GM21367 (cell line): Measurements from ENCODE around the gene NT5C2.
"Not testable (repeated sequence)": the region's sequence is repeated elsewhere in the genome, so short reads cannot be mapped to it uniquely, and the experiment has no call there.

Experiments used
- ATAC-seq: cut with Tn5 transposase; IDR thresholded peaks from one replicate; pipeline ENCODE4 v1.9.1; 2021; ENCODE audit not compliant: unreplicated experiment

NT5C2 gene

DNA sequence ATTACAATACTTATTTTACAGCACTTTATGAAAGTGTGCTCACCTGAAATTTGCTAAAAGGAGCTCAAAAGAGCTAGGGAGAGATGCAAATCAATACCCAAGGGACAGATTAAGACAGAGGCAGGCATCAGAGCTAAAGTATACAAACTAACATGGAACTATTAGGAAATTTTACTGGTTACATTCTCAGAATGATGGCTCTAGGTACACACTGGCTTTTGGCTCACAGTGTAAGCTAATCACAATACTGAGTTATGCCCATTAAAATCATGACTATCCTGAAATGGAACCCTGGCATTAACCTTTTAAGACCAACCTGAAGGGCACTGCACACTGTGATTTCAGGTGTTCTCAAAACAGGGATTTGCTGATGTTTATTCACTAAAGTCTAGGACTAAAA, 98.1 kb downstream of the NT5C2 start:
- no peak for ATAC-seq

DNA sequence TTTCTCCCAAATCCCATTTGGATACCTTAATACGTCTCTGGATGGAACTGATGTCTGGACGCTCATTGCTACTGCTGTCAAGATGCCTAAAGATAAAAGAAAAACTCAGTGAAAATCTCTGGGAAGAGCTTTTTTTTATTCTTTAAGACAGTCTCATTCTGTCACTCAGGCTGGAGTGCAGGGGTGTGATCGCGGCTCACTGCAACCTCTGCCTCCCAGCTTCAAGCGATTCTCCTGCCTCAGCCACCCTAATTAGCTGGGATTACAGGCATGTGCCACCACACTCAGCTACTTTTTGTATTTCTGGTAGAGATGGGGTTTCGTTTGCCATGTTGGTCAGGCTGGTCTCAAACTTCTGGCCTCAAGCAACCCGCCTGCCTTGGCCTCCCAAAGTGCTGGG, 102.2 kb downstream of the NT5C2 start:
- ATAC-seq, result no peak

DNA sequence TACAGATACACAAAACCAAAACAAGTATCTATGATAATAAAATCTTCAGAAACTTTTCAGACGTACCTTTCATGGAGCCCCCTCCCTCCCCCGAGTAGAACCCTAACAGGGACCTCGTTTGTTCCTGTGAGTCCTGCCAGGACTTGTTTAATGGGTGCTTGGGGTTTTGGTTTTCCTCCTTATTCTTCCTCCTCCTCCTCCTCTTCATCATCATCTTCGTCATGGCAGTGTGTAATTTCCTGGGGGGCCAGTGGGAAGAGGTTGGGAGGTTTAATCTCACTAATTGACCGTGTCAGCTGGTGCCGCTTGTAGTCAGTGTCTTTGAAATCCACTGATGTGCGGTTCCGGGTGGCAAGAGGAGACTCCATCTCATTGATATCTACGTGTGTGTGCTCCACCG, 103.6 kb downstream of the NT5C2 start:
- no peak for ATAC-seq

DNA sequence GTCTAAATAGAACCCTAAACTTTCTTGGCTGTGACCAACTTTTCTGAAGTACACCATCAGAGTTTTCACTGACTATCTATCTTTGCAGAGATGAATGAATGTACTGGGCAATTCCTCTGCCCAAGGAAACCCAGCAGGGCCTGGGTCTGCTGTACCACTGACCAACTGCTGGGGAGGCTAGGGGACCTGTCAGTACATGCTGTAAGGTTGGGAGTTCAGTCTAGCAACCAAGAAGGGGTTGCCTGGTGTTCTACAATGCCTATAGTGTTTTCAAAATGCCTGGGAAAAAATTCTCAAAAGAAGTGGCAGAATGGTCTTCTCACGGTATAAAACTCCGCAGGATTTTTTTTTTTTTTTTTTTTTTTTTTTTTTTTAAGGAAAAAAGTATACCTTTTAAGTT, 106.3 kb downstream of the NT5C2 start:
- ATAC-seq, result no peak

DNA sequence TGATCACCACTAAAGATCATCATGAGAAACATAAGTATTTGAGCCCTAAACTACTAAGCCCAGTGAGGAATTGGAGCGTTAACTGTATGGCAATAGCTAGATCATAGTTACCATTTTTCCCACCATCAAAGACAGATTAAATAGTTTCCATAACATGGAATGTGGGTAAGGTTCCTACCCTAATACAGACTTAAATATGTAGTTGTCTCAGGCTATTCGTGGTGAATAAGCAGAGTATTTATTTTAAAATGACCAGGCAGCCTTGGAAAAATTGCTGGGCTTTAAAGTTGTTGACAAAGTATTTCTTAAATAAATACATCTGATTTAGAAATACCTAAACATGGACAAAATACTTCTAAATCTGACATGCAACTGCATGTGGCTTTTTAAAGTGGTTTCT, 106.8 kb downstream of the NT5C2 start:
- ATAC-seq, result no peak

DNA sequence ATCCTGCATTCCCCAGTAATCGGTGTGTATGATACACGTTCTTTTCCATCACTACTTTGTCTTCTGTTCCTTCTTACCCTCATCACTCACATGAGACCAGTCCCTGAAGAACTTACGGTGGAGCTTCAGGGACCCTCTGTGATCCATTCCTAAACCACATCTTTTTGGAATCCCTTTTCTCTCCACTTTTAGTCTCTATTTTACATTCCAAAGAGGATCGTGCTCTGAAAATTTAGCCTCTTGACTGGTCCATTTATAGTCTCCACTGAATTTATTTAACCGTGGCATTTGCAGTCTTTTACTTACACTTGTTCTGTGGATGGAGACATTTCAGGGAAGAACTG, 109.1 kb downstream of the NT5C2 start:
- no peak for ATAC-seq

DNA sequence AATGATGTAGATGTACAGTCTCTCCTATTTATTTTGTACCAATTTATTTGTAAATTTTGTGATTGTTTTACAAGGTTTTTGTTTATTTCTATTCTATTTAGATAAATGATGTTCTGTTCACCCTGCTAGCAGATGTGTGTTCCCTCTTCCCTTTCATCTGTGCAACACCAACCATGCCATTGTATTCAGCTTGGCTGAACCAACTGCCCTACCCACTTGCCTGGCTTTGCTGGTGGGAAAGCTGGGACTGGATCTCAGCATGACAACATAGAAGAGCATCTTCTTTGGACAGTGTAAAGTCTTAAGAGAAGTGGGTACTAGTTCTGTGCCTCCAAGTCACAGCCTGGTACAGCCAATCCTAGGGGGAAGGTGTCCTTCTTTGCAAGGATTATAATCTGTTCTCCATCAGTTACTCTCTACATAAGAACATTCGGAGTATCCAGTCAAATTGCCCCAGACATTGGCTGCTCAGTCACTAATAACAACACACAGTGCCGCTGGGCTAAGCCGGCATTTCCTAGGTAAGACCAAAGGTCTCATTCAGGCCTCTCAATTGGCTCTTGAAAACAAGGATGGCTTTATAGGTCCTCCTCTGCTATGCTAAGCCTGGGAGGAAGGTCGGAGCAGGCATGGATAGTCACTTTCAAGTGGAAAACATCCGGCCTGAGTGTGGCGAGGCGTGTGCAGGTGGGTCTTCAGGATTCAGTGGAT, 109.7 kb downstream of the NT5C2 start:
- ATAC-seq, result no peak

DNA sequence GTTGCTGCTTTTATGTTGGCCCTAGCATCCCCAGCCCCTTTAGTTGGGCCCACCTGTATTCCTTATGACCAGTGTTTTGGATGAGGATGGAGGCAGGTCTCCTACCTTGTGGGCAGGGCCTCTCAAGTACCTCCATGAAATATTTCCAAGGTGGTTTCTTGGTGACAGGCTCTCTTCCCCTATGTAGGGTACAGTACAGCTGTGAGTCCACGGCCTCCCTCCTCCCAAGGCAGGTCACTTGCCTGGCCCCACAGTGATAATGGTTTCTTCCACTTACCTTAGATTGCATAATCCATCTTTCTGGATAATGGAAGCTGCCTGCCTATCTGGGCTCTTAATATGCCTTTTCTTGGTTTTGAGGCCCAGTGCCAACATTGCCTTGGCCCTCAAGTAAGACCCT, 110.4 kb downstream of the NT5C2 start:
- ATAC-seq, result no peak

DNA sequence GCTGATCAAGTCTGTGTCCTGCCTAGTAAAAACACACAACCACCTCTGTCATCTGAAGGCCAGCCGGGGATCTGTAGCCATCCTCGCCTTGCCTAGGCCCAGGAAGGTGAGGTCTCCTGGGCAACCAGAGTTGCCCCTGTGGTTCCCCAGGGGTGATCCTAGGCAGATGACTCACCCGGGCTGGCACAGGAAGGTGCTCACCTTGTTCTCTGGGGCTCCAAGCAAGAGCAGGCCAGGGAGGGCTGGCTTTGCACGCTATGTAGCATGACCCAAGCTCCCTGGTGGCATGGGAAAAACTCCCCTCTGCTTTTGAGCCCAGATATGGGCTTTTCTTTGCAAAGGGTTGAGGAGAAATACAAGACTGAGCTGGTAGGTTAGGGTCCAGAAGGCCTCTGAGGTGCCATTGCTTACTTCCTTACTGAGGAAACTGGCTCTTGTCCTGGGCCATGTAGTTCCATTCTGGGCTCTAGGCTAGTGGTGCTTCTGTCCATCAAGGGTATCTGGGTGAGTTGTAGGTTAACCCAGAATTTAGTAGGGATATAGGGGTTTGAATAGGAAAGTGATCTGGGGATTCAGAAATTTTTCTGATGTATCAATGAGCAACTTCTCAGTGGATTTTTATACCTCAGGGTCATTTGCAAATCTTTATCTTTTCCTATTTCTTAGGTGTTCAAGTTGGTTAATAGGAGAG, 112.0 kb downstream of the NT5C2 start:
- ATAC-seq, result no peak

DNA sequence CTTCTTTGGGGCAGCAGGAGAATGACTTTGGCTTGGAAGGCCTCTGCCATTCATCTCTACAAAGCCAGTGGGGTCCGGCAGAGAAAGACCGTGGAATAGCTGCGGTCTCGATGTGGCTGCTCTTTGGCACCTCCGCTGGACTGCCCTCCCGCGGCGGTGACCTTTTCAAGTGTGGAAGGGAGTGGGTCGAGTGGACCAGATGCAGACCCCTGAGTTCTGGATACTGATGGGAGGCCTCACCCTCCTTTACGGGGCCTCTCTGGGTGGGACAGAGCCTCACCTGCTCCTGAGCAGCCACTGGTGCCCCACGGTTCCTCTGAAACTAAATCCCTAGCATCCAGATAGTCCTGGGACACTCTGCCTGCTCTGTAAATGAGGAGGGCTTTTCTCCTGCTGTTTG, 113.1 kb downstream of the NT5C2 start:
- ATAC-seq, result no peak

DNA sequence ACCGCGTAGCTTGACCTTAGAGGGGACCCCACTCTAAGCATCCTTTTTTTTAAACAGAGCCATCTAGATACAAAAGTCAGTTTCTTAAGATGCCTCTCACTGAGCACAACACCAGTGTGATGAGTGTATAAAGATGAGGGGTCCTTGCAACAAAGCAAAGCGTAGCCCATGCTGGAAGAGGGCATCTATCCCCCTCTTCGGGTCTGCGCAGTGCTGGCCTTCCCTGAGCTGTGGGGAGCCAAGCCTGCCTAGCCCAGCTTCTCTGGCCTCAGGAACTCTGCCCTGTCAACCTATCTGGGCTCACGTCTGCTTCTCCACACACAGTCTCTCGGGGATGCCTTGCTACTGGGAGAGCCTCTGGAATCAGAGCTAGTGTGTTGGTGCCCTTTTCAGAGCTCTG, 114.0 kb downstream of the NT5C2 start:
- ATAC-seq, result no peak

DNA sequence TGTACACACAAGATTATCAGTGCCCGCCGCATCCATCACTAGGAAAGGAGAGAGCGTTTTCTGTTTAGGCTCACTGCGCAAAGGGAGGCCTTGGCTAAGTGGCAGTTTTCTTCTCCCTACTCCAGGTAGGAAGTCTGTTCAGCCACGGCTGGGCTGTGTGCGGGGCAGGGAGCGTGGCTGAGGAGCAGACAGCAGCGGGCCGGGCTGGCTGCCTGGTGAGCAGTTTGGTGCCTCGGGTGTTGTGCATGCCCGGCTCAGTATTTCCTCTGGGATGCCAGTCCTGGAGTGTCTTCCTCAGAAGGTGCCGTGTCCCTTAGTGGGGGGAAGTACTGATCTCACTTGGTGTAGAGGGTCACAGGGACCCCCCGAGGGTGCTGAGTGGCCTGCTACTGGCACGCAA, 114.4 kb downstream of the NT5C2 start:
- no peak for ATAC-seq

DNA sequence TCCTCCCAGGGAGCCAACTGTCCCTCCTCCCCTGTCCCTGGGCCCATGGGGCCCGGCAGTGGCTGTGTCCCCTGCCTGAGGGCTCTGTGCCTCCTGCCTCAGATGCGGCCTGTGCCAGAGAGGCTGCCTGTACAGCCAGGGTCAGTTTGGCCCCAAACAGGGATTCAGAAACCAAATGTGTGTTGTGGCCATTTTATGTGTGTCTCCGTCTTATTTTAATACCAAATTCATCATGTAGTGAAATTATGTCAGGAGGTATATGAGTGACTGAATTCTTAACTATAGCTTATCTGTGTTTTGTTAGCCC, 114.8 kb downstream of the NT5C2 start:
- ATAC-seq, result no peak

DNA sequence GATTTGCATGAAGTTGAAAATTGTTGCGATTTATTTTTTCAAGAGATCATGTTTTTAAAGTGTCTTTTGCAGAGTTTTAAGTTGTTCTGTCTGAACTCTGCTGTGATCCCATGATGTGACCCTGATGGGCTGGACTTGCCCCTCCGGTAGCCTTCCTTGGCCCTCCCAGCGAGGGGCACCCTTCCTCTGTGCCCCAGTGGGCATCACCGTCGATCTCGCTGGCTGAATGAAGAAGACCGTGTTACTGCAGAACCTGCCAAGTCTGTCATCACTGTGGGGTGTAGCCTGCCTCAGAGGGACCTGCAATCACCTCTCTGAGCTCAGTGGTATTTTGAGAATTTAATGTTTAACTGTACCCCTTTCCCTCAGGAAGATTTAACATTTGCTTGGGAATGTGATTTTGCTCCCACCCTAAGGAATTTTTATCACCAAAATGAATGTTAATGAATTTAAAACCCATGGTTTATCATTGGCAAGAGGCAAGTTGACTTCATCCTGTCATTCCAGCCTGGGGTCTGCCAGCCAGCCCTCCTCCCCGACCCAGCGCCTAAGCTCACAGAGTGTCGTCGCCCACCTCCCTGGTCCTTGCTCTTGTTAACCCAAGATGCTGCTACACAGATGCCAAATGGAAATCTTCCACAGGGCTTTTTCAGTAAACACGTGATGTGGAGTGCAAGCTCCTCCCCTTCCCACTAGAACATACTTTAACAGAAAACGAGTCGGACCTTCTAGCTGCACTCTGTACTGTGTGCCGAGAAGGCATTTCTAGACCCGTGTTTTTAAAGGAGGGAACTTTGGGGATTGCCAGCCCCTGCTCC, 115.4 kb downstream of the NT5C2 start:
- no peak for ATAC-seq

DNA sequence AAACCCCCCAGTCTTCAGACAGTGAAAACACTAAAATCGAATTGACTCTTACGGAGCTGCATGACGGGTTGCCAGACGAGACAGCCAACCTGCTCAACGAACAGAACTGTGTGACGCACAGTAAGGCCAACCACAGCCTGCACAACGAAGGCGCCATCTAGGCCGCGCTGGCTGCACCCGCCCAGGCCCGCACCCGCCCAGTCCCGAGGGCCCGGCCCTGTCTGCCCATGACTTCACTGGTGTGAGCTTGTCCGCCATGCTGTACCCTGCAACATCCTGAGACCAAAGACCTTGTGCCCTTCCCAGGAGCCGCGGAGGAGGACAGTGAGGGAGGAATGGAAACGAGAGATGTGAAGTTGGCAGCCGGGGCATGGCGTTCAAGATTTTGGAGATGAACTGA, 116.1 kb downstream of the NT5C2 start:
- no peak for ATAC-seq

DNA sequence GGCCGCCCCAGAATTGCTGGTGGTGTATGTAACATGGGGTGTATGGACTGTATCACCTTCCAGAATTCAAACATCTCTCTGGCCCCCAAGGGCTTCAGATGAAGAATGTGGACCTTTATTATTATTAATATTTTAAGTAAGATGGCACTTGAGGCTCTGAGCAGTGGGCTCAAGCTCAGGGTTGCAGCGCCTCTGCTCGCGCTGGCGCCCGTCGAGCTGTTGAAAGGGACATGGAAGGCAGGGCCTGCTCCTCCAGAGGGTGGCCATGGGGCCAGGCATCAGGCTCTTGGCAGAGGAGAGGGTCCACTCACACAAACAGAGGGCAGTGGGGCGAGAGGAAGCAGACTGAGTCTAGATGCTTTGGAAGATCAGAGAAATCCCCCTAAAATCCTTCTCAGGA, 120.2 kb downstream of the NT5C2 start:
- ATAC-seq, result no peak

DNA sequence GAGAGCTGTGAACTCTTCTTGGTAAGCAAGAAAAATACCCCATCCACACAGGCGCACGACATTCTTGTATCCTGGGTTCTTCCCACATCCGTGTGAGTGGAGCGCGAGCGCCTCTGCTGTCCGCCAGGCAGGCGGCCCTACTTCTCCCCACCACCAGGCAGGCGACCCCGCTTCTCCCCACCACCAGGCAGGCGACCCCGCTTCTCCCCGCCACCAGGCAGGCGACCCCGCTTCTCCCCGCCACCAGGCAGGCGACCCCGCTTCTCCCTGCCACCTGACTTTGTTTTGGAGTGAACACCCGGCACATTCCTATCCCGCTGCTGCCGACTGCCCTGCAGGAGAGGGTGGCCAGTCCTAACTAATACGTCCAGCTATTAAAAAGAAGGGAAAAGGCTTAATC, 120.8 kb downstream of the NT5C2 start:
- no peak for ATAC-seq

DNA sequence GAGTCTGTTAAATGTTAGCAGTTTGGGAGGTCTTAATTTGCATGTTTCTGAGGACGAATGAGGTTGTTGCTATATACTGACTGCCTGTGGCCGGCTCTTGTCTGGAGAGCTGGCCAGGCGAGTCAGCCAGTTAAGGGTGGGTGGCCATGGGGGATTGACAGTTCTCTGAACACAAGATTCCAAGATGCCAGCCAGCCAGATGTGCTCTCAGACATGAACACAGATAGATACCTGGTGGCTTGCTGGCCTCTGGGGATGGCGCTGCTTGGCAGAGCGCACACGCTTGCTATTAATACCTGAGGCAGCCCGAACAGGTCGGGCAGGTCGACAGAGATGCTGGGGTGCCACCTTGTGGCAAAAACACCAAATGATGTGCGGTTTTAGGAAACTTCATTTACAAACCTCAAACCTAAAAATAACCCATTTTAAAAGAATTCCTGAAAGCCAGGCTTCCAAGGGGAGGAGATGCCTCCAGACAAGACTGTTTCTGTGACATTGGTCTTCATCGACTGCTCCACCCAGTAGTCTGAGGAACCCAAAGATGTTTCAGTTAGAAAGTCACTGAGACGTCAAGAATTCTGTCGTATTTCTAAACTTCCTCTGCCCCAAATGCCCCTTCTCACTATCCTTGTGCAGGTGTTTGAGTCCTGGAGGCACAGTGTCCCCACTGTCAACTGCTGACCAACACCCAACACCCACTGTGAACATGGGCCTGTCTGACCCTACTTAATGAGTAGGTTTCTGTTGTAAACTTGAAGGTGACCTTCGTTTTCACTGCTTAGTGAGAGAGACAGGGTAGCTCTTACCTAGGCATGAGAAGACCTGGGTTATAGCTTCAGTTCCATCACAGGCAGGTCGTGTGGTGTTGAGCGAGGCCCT, 123.4 kb downstream of the NT5C2 start:
- ATAC-seq, result no peak

DNA sequence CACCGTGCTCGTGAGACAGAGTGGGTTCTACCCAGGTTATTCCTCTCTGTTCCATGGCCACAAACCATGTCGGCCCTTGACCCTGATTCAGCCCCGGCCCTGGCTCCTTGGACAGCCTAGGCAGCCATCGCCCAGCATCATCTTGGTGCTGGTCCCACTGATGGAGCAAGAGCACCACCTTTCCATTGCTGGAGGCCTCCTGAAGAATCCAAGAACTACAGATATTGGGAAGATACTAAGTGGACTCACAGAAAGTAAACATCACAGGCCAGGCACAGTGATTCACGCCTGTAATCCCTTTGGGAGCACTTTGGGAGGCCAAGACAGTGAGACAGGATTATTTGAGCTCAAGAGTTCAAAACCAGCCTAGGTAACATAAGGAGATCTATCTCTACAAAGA, 125.1 kb downstream of the NT5C2 start:
- no peak for ATAC-seq

DNA sequence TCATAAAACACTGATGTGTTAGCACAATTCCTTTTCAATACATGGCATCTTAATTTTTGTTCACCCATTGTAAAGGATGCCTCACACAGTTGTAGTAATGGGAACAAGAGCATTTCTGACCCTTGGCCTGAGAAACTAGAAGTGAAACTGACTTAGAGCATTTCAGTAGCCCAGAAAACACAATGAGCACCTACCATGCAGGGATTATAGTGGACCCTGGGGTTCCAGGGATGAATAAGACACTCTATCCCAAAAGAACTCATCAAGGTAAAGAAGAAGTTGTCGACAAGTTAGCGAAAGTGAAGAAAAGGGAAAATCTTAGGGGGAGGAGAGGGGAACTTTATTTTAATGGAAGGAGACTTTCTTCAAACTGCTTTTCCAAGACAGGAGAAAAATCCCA, 125.6 kb downstream of the NT5C2 start:
- no peak for ATAC-seq

DNA sequence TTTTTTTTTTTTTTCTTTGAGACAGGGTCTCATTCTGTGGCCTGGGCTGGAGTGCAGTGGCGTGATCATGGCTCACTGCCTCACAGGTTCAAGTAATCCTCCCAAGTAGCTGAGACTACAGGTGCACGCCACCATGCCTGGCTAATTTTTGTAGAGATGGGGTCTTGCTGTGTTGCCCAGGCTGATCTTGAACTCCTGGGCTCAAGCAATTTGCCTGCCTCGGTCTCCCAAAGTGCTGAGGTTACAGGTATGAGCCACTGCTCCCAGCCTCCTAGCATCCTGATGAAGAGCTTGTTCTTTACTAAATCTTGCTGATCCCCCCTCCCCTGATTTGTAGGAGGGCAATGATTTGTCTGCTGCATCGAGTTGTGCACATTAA, 126.0 kb downstream of the NT5C2 start:
- ATAC-seq, result not testable (repeated sequence)
